Stimulated activated CD4-positive, alpha-beta T cell treated with anti-CD3 and anti-CD28 coated beads, Interleukin-2, amount 100 ng/mL, for 24 hours (primary cell): ENCODE results near the gene GSPT1.
A peak's percentile ranks its signal among the peaks of the same experiment; 100 is the strongest.
"Not testable (repeated sequence)": the region's sequence is repeated elsewhere in the genome, so short reads cannot be mapped to it uniquely, and the experiment has no call there.

Source experiments
- DNase-seq, 2 donors: peaks; one replicate each; pipeline ENCODE4 v3.0.0-alpha.2; 2020

GSPT1 gene

GRCh38 chr16:11852092-11852809, 63.5 kb downstream of the GSPT1 start:
- no peak for DNase-seq

DNA sequence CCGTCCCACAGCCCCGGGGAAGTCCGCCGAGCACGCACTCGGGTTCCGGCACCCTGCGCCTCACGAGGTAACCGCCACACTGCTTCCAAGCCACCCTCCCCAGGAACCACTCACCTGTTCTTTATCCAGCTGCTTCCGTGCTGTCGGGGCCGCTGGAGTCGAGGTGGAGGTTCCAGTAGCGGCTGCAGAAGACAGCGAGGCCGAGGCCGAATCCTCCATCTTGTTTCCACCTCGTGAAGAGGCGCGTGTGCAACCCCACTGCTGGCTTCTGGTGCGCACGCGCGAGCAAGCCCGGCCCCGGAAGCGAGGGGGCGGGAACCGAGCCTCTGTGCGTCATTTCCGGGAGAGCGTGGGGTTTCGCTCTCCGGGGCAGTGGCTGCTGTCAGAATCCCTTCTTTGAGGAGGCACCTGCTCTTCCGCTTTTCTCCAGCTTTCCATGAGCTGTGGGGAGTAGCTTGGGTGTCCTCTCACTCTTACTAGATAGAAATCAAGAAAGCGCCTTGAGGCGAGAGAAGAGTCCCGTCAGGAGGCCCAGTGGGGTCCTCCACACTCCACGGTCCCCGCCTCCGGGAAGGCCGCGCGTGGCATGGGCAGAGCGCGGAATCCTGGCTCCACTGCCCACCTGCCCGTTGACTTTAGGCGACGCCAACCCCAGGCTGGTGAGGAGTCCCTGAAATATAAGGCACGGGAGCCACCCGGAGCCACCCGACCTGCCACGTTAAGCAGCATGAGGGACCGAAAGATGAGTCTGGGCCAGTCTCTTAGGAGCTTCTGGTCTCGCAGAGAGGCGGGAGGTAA, 64.3 kb downstream of the GSPT1 start, which contains the start of gene RSL1D1:
Gene RSL1D1, minus strand, starts transcription at position 249 of the 798 bp plus-strand sequence. Its CDS starts 30 bp downstream, at position 219.
- peak; percentile 91 to 92 for DNase-seq

DNA sequence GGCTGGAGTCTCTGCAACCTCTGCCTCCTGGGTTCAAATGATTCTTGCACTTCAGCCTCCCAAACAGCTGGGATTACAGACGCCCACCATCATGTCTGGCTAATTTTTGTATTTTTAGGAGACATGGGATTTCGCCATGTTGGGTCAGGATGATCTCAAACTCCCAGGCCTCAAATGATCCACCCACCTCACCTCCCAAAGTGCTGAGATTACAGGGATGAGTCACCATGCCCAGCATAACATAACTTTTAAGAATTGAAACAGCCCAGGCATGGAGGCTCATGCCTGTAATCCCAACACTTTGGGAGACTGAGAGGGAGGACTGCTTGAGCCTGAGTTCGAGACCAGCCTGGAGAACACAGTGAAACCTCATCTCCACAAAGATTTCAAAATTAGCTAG, 66.9 kb downstream of the GSPT1 start:
- no peak for DNase-seq

DNA sequence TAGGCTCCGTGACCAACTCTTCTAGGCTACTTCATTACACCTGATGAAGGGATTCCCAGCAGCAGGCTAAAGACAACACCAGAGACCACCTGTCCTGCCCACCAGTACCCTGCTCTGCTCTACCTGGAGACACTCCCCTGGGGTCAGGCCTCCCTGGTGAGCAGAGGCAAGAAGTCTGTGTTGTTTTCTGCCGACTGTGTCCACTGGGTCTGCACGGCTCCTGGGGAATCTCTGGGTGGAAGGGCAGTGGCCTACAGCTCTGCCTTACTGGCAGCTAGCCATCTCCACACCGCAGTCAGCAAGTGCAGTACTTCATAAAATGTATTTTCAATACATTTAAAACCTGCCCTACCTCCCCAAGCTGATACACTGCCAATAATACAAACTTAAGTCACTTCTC, 71.3 kb downstream of the GSPT1 start:
- no peak for DNase-seq

DNA sequence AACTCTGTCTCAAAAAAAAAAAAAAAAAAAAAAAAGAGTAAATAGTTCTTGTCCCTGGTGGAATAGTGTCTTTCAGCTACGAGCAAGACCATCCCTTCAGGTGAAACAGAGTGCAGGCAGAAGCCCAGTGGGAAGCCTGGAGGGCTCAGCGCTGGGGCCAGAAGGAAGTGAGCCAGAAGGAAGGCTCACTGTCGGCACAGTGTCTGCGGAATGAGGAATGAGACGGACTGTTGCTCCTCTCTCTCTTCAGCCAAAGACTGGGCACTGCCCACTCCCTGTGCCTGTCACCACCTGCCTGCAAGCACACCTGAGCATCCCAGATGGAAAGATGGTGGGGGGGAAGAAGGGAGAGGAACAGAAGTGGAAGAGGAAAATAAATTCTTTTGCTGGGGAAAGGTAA, 71.9 kb downstream of the GSPT1 start:
- no peak for DNase-seq

DNA sequence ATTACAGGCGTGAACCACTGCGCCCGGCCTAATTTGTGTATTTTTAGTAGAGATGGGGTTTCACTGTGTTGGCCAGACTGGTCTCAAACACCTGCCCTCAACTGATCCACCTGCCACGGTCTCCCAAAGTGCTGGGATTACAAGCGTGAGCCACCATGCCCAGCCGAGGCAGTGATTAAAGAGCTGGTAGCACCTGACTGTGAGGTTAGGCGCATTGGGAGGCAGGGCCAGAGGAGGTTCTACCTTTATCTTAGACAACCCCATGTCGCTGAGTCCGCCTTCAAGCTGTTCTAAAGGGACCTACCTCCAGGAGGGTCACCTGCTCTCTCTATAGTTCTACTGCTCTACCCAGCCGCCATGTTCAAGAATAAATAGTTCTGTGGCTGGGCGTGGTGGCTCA, 72.5 kb downstream of the GSPT1 start:
- DNase-seq, result no peak

DNA sequence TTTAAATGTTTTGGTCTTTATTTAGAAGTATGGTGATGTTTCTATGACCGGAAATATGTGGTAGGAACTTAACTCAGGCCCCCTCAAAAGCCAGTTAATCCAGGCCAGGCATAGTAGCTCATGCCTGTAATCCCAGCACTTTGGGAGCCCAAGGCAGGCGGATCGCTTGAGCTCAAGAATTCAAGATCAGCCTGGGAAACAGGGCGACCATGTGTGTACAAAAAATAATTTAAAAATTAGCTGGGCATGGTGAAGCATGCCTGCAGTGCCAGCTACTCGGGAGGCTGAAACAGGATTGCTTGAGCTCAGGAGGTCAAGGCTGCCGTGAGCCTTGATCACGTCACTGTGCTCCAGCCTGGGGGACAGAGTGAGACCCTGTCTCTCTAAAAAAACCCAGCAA, 74.7 kb downstream of the GSPT1 start:
- DNase-seq, result no peak

- no peak for DNase-seq
Measured at GRCh38 chr16:11836650-11837244, 79.0 kb downstream of the GSPT1 start.

DNA sequence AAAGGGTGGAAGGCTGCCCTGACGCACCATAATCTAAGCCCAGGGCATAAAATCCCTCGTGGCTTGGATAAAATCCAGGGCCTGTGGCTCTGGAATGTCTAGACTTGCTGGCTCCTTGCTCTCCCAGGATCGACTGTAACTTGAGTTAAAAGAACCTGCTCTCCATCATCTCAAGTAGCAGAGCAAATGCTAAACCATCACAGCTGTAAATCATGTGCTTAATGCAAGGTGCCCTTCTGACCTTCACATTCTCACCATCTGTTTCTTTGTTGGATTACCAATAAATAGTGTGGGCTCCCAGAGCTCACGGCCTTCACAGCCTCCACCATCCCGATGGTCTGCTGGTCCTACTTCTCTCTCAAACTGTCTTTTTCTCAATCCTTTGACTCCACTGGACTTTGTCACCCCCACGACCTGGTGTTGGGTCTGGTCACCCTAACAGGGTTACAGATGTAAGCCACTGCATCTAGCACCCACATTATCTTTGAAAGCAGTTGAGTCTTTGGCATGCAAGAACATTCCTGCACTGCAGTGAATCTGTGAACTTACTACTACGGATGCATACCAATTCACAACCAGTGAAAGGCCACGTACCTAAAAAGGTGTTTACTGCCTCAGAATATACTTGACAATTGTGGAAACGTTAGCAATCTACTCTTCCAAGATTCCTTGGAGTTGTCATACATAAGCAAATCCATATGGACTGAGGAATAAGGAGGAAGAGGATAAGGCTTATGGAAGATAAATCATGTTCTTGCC, 79.7 kb downstream of the GSPT1 start:
- DNase-seq, result no peak

DNA sequence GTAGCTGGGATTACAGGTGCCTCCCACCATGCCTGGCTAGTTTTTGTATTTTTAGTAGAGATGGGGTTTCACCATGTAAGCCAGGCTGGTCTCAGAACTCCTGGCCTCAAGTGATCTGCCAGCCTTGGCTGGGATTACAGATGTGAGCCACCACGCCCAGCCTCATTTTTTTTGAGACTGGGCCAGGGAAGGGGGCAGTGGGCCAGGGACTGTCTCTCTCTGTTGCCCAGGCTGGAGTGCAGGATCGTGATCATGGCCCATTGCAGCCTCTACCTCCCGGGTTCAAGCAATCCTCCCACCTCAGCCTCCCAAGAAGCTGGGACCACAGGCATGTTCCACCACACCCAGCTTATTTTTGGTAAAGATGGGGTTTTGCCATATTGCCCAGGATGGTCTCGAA, 80.4 kb downstream of the GSPT1 start:
- DNase-seq, result no peak

GRCh38 chr16:11833951-11834695, 81.6 kb downstream of the GSPT1 start:
- DNase-seq, result no peak

- DNase-seq, result no peak
Measured at GRCh38 chr16:11828696-11829095, 87.1 kb downstream of the GSPT1 start.

DNA sequence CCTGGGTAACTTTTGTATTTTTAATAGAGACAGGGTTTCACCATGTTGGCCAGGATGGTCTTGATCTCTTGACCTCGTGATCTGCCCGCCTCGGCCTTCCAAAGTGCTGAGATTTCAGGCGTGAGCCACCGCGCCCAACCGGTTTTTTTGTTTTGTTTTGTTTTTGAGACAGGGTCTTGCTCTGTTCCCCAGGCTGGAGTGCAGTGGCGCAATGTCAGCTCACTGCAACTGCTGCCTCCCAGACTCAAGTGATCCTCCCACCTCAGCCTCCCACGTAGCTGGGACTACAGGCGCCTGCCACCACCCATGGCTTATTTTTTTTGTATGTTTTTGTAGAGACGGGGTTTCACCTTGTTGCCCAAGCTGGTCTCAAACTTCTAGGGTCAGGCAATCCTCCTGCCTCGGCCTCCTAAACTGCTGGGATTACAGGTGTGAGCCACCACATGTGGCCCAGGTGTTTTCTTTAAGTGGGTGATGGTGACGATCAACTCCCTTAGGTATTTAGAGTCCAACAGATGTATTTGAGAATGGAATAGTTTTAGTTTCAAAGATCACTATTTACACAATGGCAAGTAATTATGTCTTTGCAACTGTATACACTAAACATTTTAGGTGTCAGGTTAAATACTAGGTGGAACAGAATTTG, 90.1 kb downstream of the GSPT1 start:
- not testable (repeated sequence) for DNase-seq

GRCh38 chr16:11824362-11824761, 91.4 kb downstream of the GSPT1 start:
- DNase-seq, result no peak

DNA sequence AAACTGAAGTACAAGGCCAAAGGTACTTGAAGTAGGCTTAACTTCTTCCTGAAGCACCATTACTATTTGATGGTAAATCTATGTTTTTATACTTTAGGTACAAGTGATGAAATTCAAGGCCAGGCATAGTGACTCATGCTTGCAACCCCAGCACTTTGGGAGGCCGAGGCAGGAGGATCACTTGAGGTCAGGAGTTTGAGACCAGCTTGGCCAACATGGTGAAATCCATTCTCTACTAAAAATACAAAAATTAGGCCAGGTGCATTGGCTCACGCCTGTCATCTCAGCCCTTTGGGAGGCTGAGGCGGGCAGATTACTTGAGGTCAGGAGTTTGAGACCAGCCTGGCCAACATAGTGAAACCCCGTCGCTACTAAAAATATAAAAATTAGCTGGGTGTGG, 92.1 kb downstream of the GSPT1 start:
- DNase-seq, result not testable (repeated sequence)

DNA sequence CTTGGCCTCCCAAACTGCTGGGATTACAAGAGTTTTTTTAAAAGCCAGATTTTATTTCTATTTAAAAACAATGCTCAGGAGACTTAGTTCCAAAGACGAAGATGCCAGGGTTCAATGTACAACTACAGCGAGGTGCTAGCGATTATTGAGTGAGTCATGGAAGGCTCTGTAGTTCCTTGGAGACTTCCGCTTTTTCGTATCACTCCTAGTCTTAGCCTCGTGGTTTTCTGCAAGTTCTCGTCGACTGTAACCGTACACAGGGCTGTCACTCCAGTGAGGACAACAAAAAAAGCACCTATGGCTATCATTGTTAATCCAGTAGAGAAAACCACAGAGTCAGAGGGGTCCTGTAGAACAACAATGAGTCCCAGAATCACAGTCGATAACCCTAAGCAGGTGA, 96.0 kb downstream of the GSPT1 start:
- DNase-seq, result no peak

GRCh38 chr16:11818970-11819369, 96.8 kb downstream of the GSPT1 start:
- not testable (repeated sequence) for DNase-seq
